Measurements from ENCODE around the gene GALNT9. TPM values are rescaled to one million over a fixed set of nuclear protein-coding genes. Genes with fewer than 3 reads are reported as not detected.
A peak's percentile ranks its signal among the peaks of the same experiment; 100 is the strongest.

Gene GALNT9
- polyA plus RNA-seq, 3 donors, result not detected

GRCh38 chr12:132165584-132165983, 163.8 kb downstream of the GALNT9 start:
- Mint-ChIP-seq H3K27ac (no peak overlapping the region), H3K36me3 (no peaks in the 10 kb centered on the region), H3K4me3 (no peak overlapping the region), H3K4me1 (peaks cover 20% of the 10 kb centered on the region), H3K9me3 (peaks cover 3 to 15% (median 10%) of the 10 kb centered on the region in 7 donors), H3K27me3 (ENCODE audit: low read depth in 3 of 3) (peaks cover 8 to 20% (median 8%) of the 10 kb centered on the region in 3 donors)
- Histone ChIP-seq H3K9ac (ENCODE audit: insufficient read depth, low read length, poor library complexity, severe bottlenecking) (no peak overlapping the region), H2AFZ (ENCODE audit: insufficient read depth, low read depth, low read length, poor library complexity, severe bottlenecking) (no peak overlapping the region), H3K79me2 (ENCODE audit: insufficient read depth, low read length) (no peaks in the 10 kb centered on the region), H3K27me3 (ENCODE audit: control insufficient read depth in 2 of 2, insufficient read depth in 2 of 2, low read length in 2 of 2) (no peaks in the 10 kb centered on the region), H3K9me3 (replicated peaks in 1 of 2; ENCODE audit: control insufficient read depth in 1 of 2, insufficient read depth in 1 of 2, low read length in 2 of 2) (peaks cover 0 to 8% of the 10 kb centered on the region in 2 donors), H3K4me3 (replicated peaks in 1 of 3; ENCODE audit: low read depth in 2 of 3, low read length in 3 of 3) (no peak overlapping the region), H3K36me3 (replicated peaks in 1 of 2; ENCODE audit: control insufficient read depth in 1 of 2, insufficient read depth in 2 of 2, low read length in 2 of 2) (no peaks in the 10 kb centered on the region), H4K20me1 (ENCODE audit: insufficient read depth, low read length) (no peaks in the 10 kb centered on the region), H3K27ac (ENCODE audit: low read depth in 1 of 2, low read length in 2 of 2) (no peak overlapping the region), H3K4me1 (ENCODE audit: control insufficient read depth in 1 of 2, insufficient read depth in 2 of 2, low read length in 2 of 2) (peaks cover 19 to 21% of the 10 kb centered on the region in 2 donors), H3K4me2 (replicated peaks; ENCODE audit: extremely low read depth, low read length, poor library complexity, severe bottlenecking) (no peak overlapping the region)
- no peak for TF ChIP-seq CTCF (IDR thresholded peaks at IDR 0.05)
- WGBS (ENCODE audit: insufficient coverage), result no CpG with 5 or more reads among the region's 6 CpGs
- intact Hi-C loops (cut with micrococcal nuclease), result no loop called here
- DNase-seq, result no peak

DNA sequence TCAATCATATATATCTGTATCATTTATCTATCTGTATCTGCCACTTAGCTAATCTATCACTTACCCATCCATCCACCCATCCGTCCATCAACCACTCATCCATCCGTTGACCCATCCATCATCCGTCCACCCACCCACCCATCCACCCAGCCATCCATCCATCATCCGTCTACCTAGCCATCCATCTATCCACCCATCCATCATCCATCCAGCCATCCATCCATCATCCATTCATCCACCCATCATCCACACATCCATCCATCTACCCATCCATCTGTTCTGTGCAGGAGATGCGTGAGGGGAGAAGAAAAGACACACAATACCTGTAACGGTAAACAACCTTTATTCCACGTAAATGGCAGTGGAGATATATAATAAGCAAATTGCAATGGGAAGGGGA, 165.0 kb downstream of the GALNT9 start:
- WGBS (ENCODE audit: insufficient coverage), result 92% methylated on average over 2 of the region's 7 CpGs
- H3K9ac ChIP-seq (ENCODE audit: insufficient read depth, low read length, poor library complexity, severe bottlenecking), result no peak overlapping the region
- no peak overlapping the region for H2AFZ ChIP-seq (ENCODE audit: insufficient read depth, low read depth, low read length, poor library complexity, severe bottlenecking)
- H3K4me2 ChIP-seq (replicated peaks; ENCODE audit: extremely low read depth, low read length, poor library complexity, severe bottlenecking), result no peak overlapping the region
- Mint-ChIP-seq H3K4me3 (peak overlapping the region in 1 of 2 donors; percentile 43), H3K27ac (no peak overlapping the region), H3K27me3 (ENCODE audit: low read depth in 3 of 3) (peaks cover 7 to 16% (median 10%) of the 10 kb centered on the region in 3 donors), H3K36me3 (no peaks in the 10 kb centered on the region), H3K4me1 (peaks cover 20% of the 10 kb centered on the region), H3K9me3 (peaks cover 3 to 16% (median 10%) of the 10 kb centered on the region in 7 donors)
- DNase-seq, result no peak
- H3K27ac ChIP-seq (ENCODE audit: low read depth in 1 of 2, low read length in 2 of 2), result no peak overlapping the region
- intact Hi-C loops (cut with micrococcal nuclease), result loop anchor here in 1 of 2 donors (5.0 kb wide), 1 partner anchor 53 kb away; no protein-coding TSS in a partner anchor
- H3K4me3 ChIP-seq (replicated peaks in 1 of 3; ENCODE audit: low read depth in 2 of 3, low read length in 3 of 3), result no peak overlapping the region
- TF ChIP-seq CTCF (IDR thresholded peaks at IDR 0.05), result no peak
- no peaks in the 10 kb centered on the region for H4K20me1 ChIP-seq (ENCODE audit: insufficient read depth, low read length)
- no peaks in the 10 kb centered on the region for H3K36me3 ChIP-seq (replicated peaks in 1 of 2; ENCODE audit: control insufficient read depth in 1 of 2, insufficient read depth in 2 of 2, low read length in 2 of 2)
- peaks cover 0 to 8% of the 10 kb centered on the region in 2 donors for H3K9me3 ChIP-seq (replicated peaks in 1 of 2; ENCODE audit: control insufficient read depth in 1 of 2, insufficient read depth in 1 of 2, low read length in 2 of 2)
- peaks cover 19 to 21% of the 10 kb centered on the region in 2 donors for H3K4me1 ChIP-seq (ENCODE audit: control insufficient read depth in 1 of 2, insufficient read depth in 2 of 2, low read length in 2 of 2)
- no peaks in the 10 kb centered on the region for H3K27me3 ChIP-seq (ENCODE audit: control insufficient read depth in 2 of 2, insufficient read depth in 2 of 2, low read length in 2 of 2)
- H3K79me2 ChIP-seq (ENCODE audit: insufficient read depth, low read length), result no peaks in the 10 kb centered on the region
